Stimulated activated CD8-positive, alpha-beta memory T cell treated with anti-CD3 and anti-CD28 coated beads, Interleukin-7, amount 100 ng/mL, for 4 hours (primary cell): ENCODE results near the gene SMARCD2.
"Not testable (repeated sequence)": the region's sequence is repeated elsewhere in the genome, so short reads cannot be mapped to it uniquely, and the experiment has no call there.

ENCODE experiments used
- DNase-seq, 2 donors: peaks; one replicate each; pipeline ENCODE4 v3.0.0-alpha.2; 2020; ENCODE audit warnings: low read depth in 2 of 2

SMARCD2 gene

GRCh38 chr17:63850401-63850800, 7.9 kb upstream of the SMARCD2 start:
- no peak for DNase-seq

- peak; percentile 90 to 92 for DNase-seq
Measured at GRCh38 chr17:63848834-63849689, 6.6 kb upstream of the SMARCD2 start.

- DNase-seq: no peak
Measured at GRCh38 chr17:63847525-63848249, 5.2 kb upstream of the SMARCD2 start.

- DNase-seq: no peak
Measured at GRCh38 chr17:63845509-63845908, 3.0 kb upstream of the SMARCD2 start.

- no peak for DNase-seq
Measured at GRCh38 chr17:63843910-63844677, 1.6 kb upstream of the SMARCD2 start.

- not testable (repeated sequence) for DNase-seq
Measured at GRCh38 chr17:63843387-63843888, 953 bp upstream of the SMARCD2 start.

- no peak for DNase-seq
Measured at GRCh38 chr17:63842173-63842539, 329 bp downstream of the SMARCD2 start.

GRCh38 chr17:63841350-63842172, 924 bp downstream of the SMARCD2 start:
- no peak for DNase-seq

GRCh38 chr17:63840591-63841349, 1.7 kb downstream of the SMARCD2 start:
- no peak for DNase-seq

- DNase-seq: no peak
Measured at GRCh38 chr17:63838631-63839171, 3.8 kb downstream of the SMARCD2 start.

GRCh38 chr17:63837962-63838600, 4.4 kb downstream of the SMARCD2 start:
- DNase-seq: no peak

- no peak for DNase-seq
Measured at GRCh38 chr17:63837480-63837879, 5.0 kb downstream of the SMARCD2 start.

- no peak for DNase-seq
Measured at GRCh38 chr17:63836811-63837210, 5.7 kb downstream of the SMARCD2 start.

- no peak for DNase-seq
Measured at GRCh38 chr17:63835167-63835720, 7.2 kb downstream of the SMARCD2 start.

- DNase-seq: peak in 1 of 2 donors; percentile 48
Measured at GRCh38 chr17:63834431-63835166, 7.9 kb downstream of the SMARCD2 start.

GRCh38 chr17:63833741-63834373, 8.6 kb downstream of the SMARCD2 start:
- no peak for DNase-seq

- no peak for DNase-seq
Measured at GRCh38 chr17:63833026-63833740, 9.3 kb downstream of the SMARCD2 start.
